Hepatocyte (in vitro differentiated cells): ENCODE data around the gene FAU. TPM values are rescaled to one million over a fixed set of nuclear protein-coding genes. Genes with fewer than 3 reads are reported as not detected.

Source experiments
- DNase-seq: peaks from one replicate; pipeline ENCODE4 v3.0.0-alpha.2; 2016; ENCODE audit warnings: low spot score
- H2AFZ ChIP-seq: fragments of 200-600 bp; sonication (generic); 2 replicates; pipeline ENCODE4 v1.6.0; 2016; ENCODE audit warnings: antibody characterized with exemption, mild to moderate bottlenecking
- H3K27ac ChIP-seq: fragments of 200-600 bp; sonication (generic); 2 replicates; pipeline ENCODE4 v1.5.1; 2016; ENCODE audit warnings: mild to moderate bottlenecking
- H3K27me3 ChIP-seq: fragments of 200-600 bp; sonication (generic); 2 replicates; pipeline ENCODE4 v1.6.1; 2016
- H3K36me3 ChIP-seq: fragments of 200-600 bp; sonication (generic); replicated peaks from 2 replicates; pipeline ENCODE4 v1.5.1; 2016; ENCODE audit warnings: low read depth; ENCODE audit not compliant: insufficient read depth
- H3K4me1 ChIP-seq: fragments of 200-600 bp; sonication (generic); 2 replicates; pipeline ENCODE4 v1.5.1; 2016; ENCODE audit warnings: mild to moderate bottlenecking, moderate library complexity; ENCODE audit not compliant: insufficient read depth
- H3K4me2 ChIP-seq: fragments of 200-600 bp; sonication (generic); 2 replicates; pipeline ENCODE4 v1.6.0; 2016
- H3K4me3 ChIP-seq: fragments of 200-600 bp; sonication (generic); 2 replicates; pipeline ENCODE4 v1.5.1; 2016; ENCODE audit warnings: mild to moderate bottlenecking
- H3K79me2 ChIP-seq: fragments of 200-600 bp; sonication (generic); 2 replicates; pipeline ENCODE4 v1.6.0; 2017; ENCODE audit warnings: mild to moderate bottlenecking
- H3K9me2 ChIP-seq: fragments of 200-600 bp; sonication (generic); replicated peaks from 2 replicates; pipeline ENCODE4 v1.6.0; 2017; ENCODE audit warnings: mild to moderate bottlenecking; ENCODE audit not compliant: insufficient read depth
- H3K9me3 ChIP-seq: fragments of 200-600 bp; sonication (generic); 2 replicates; pipeline ENCODE4 v1.5.1; 2016; ENCODE audit warnings: low read depth, mild to moderate bottlenecking
- H4K20me1 ChIP-seq: fragments of 200-600 bp; sonication (generic); 2 replicates; pipeline ENCODE4 v1.6.0; 2016; ENCODE audit warnings: mild to moderate bottlenecking; ENCODE audit not compliant: insufficient read depth, poor library complexity, severe bottlenecking
- EZH2 ChIP-seq: fragments of 200-600 bp; sonication (generic); IDR thresholded peaks from 2 replicates; pipeline ENCODE4 v1.6.1; 2016; ENCODE audit warnings: antibody characterized with exemption, mild to moderate bottlenecking, borderline replicate concordance
- EZH2phosphoT487 ChIP-seq: fragments of 200-600 bp; sonication (generic); IDR thresholded peaks from one replicate; pipeline ENCODE4 v1.6.1; 2018; ENCODE audit warnings: antibody characterized with exemption, mild to moderate bottlenecking, low read depth, moderate library complexity; ENCODE audit not compliant: unreplicated experiment, severe bottlenecking
- WGBS: methylation state at CpG from one replicate; pipeline ENCODE4 v1.1.6; 2016; ENCODE audit warnings: low lambda C conversion rate; ENCODE audit errors: missing lambda C conversion rate; 5-methylcytosine and 5-hydroxymethylcytosine counted together
- polyA plus RNA-seq: library from polyadenylated mRNA; unstranded; fragments of >200 nt; fragmentation: Nextera tagmentation; extraction: Ambion mirVana; gene quantifications from 2 replicates; pipeline ENCODE4 v1.2.1, GENCODE V29; 2016
- total RNA-seq: library from RNA; depleted of rRNA; stranded (reverse); fragments of >200 nt; gene quantifications from 2 replicates; pipeline ENCODE4 v1.2.3, GENCODE V29; 2014
- TF ChIP-seq, protein P1 (sequence below): fragments of 200-600 bp; sonication (generic); IDR thresholded peaks from 2 replicates; pipeline ENCODE4 v1.5.1; 2016; ENCODE audit warnings: antibody characterized with exemption, mild to moderate bottlenecking; ENCODE audit not compliant: poor library complexity

The FAU gene
- total and polyA plus RNA-seq, 2 experiments from 2014 or later = 211 to 434 TPM

DNA sequence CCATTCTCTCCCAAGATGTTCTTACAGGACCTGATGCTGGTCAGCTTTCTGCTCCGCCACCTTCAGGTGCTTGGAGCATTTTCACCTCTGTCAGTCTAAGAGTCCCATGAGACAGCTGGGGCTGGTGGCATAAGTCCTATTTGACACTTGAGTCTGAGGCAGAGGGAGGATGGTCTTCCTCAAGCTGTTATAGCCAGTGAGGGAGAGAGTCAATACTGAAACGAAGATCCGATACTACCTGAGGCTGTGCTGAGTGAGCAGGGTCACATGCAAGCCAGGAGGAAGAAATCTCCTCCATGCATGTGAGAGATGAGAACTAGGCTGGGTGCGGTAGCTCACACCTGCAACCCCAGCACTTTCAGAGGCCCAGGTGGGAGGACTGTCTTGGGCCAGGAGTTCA is 32.3 kb downstream of the FAU start:
- Histone ChIP-seq H3K9me2 (no peaks in the 10 kb centered on the region), H3K36me3 (no peaks in the 10 kb centered on the region), H2AFZ (no peak overlapping the region), H3K9me3 (no peaks in the 10 kb centered on the region), H3K79me2 (peaks cover 14% of the 10 kb centered on the region), H3K4me2 (no peak overlapping the region), H4K20me1 (no peaks in the 10 kb centered on the region), H3K4me3 (no peak overlapping the region), H3K4me1 (peaks cover 9% of the 10 kb centered on the region), H3K27me3 (no peaks in the 10 kb centered on the region), H3K27ac (no peak overlapping the region)
- 93% methylated on average over 4 of the region's 4 CpGs for WGBS
- DNase-seq = no peak
- no peak for TF ChIP-seq EZH2
- TF ChIP-seq, protein P1, sequence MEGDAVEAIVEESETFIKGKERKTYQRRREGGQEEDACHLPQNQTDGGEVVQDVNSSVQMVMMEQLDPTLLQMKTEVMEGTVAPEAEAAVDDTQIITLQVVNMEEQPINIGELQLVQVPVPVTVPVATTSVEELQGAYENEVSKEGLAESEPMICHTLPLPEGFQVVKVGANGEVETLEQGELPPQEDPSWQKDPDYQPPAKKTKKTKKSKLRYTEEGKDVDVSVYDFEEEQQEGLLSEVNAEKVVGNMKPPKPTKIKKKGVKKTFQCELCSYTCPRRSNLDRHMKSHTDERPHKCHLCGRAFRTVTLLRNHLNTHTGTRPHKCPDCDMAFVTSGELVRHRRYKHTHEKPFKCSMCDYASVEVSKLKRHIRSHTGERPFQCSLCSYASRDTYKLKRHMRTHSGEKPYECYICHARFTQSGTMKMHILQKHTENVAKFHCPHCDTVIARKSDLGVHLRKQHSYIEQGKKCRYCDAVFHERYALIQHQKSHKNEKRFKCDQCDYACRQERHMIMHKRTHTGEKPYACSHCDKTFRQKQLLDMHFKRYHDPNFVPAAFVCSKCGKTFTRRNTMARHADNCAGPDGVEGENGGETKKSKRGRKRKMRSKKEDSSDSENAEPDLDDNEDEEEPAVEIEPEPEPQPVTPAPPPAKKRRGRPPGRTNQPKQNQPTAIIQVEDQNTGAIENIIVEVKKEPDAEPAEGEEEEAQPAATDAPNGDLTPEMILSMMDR = no peak
- no peak for TF ChIP-seq EZH2phosphoT487

DNA sequence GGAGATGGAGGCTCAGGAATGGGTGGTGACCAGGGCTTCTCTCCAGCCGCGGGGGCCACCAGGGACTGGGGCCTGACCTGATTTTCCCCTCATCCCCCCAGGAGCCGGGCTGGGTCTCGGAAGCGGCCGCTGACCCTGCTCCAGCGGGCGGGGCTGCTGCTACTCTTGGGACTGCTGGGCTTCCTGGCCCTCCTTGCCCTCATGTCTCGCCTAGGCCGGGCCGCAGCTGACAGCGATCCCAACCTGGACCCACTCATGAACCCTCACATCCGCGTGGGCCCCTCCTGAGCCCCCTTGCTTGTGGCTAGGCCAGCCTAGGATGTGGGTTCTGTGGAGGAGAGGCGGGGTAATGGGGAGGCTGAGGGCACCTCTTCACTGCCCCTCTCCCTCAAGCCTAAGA is 34.1 kb downstream of the FAU start:
- no peaks in the 10 kb centered on the region for H4K20me1 ChIP-seq
- 97% methylated on average over 13 of the region's 15 CpGs for WGBS
- H3K4me2 ChIP-seq = no peak overlapping the region
- TF ChIP-seq EZH2phosphoT487 (no peak), EZH2 (no peak)
- TF ChIP-seq, protein P1 = no peak
- DNase-seq = no peak
- no peak overlapping the region for H2AFZ ChIP-seq
- no peaks in the 10 kb centered on the region for H3K9me3 ChIP-seq
- H3K4me1 ChIP-seq = peaks cover 9% of the 10 kb centered on the region
- H3K27me3 ChIP-seq = no peaks in the 10 kb centered on the region
- H3K9me2 ChIP-seq = no peaks in the 10 kb centered on the region
- no peak overlapping the region for H3K27ac ChIP-seq
- no peaks in the 10 kb centered on the region for H3K36me3 ChIP-seq
- peaks cover 23% of the 10 kb centered on the region for H3K79me2 ChIP-seq
- no peak overlapping the region for H3K4me3 ChIP-seq

DNA sequence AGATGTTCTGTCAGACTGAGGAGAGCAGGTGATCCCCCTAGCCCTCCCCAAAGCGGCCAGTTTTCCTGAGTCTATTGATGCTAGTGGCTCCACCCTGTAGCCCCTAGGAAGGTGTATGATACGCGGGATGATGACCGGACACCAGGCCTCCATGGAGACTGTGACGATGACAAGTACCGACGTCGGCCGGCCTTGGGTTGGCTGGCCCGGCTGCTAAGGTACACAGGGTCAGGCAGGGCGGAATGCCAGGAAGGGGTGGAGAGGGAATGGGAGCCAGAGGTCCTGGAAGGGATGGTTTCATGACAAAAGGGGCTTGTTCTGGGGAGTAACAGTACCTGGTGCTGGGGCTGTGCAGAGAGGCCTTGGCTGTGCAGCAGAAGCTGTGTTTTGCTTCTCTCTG is 34.7 kb downstream of the FAU start:
- Histone ChIP-seq H3K27me3 (no peaks in the 10 kb centered on the region), H3K36me3 (no peaks in the 10 kb centered on the region), H4K20me1 (no peaks in the 10 kb centered on the region), H3K4me1 (peaks cover 9% of the 10 kb centered on the region), H3K4me2 (no peak overlapping the region), H3K9me2 (no peaks in the 10 kb centered on the region), H3K9me3 (no peaks in the 10 kb centered on the region), H2AFZ (no peak overlapping the region), H3K79me2 (peaks cover 27% of the 10 kb centered on the region), H3K4me3 (no peak overlapping the region), H3K27ac (no peak overlapping the region)
- 96% methylated on average over 11 of the region's 11 CpGs for WGBS
- no peak for DNase-seq
- TF ChIP-seq, protein P1 = no peak
- no peak for TF ChIP-seq EZH2
- TF ChIP-seq EZH2phosphoT487 = no peak

DNA sequence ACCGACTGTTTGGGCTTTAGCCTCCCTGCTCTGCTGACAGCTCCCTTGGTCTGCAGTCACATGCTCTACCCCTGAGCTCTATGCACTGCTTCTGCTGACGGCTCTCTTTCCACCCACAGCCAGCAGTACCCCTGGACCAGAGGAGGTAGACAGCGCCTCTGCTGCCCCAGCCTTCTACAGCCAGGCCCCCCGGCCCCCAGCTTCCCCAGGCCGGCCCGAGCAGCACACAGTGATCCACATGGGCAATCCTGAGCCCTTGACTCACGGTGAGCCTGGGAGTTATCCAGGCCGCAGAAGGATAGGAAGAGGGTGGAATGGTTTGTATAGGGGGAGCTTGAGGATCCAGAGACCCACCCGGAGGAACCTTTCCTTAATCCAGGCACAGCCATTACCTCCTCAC is 35.1 kb downstream of the FAU start:
- Histone ChIP-seq H3K4me1 (peaks cover 9% of the 10 kb centered on the region), H3K27me3 (no peaks in the 10 kb centered on the region), H3K9me2 (no peaks in the 10 kb centered on the region), H3K27ac (no peak overlapping the region), H4K20me1 (no peaks in the 10 kb centered on the region), H3K79me2 (peaks cover 31% of the 10 kb centered on the region), H3K4me3 (no peak overlapping the region), H3K9me3 (no peaks in the 10 kb centered on the region), H3K4me2 (no peak overlapping the region), H3K36me3 (no peaks in the 10 kb centered on the region), H2AFZ (no peak overlapping the region)
- WGBS = 100% methylated on average over 7 of the region's 9 CpGs
- TF ChIP-seq EZH2 (no peak), EZH2phosphoT487 (no peak)
- TF ChIP-seq, protein P1 = no peak
- DNase-seq = no peak
